ENCODE data around the gene FOXK1. TPM values are rescaled to one million over a fixed set of nuclear protein-coding genes. Genes with fewer than 3 reads are reported as not detected.
A peak's percentile ranks its signal among the peaks of the same experiment; 100 is the strongest.

FOXK1 gene
- total RNA-seq, 2 donors from 2014 or later = 19.4 to 24.8 TPM

DNA sequence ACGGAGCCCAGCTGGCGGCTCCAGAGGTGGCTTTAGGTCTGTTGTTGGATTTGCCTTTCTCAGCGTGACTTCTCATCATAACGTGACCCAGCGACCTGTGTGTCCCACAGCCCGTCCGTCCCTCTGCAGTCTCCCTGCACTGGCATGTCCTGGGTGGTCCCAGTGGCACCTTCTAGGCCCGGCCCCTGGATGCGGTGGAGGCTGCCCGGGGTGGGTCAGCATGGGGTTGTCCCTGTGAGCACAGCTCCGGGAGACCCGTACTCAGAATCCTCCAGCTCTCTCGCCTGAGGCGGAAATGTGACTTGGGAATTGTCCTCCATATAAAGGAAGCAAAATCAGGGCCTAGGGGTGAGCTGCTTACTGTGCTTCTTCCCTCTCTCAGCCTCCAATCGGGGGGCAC is 67.7 kb downstream of the FOXK1 start:
- Histone ChIP-seq H3K9me3 (no peaks in the 10 kb centered on the region), H3K4me3 (no peak overlapping the region), H3K27ac (peak overlapping the region in 1 of 2 donors; percentile 39), H3K4me1 (peaks cover 0 to 46% of the 10 kb centered on the region in 2 donors), H3K27me3 (no peaks in the 10 kb centered on the region), H3K36me3 (peaks cover 6% of the 10 kb centered on the region)
- no peak for DNase-seq (ENCODE audit: low spot score)
- no peak for TF ChIP-seq CTCF (IDR thresholded peaks at IDR 0.05)

DNA sequence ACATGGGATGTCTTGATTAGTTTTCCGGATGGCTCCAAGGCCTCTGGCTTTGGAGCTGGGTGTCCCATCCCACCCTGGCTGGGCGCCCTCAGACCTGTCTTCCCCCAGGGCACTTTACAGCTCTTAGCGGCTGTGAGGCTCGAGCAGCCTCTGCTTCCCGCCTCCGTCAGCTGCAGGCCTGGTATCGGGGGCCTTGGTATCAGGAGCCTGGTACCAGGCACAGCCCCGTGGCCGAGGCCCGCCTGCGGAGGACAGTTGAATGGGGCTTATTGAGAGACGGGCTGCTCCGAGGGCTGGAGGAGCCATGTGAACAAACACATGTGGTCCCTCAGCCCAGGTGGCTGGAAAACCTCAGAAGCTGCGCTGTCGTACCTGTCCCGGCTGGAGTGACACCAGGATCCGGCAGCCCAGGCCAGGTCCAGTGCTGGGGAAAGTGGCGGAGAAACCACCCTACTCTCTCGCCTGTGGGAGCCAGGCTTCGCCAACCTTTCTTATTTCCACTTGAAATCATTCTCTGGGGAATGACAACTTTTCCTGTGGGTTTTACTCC is 69.4 kb downstream of the FOXK1 start:
- Histone ChIP-seq H3K4me1 (peaks cover 0 to 33% of the 10 kb centered on the region in 2 donors), H3K9me3 (no peaks in the 10 kb centered on the region), H3K36me3 (peaks cover 22% of the 10 kb centered on the region), H3K27ac (no peak overlapping the region), H3K27me3 (no peaks in the 10 kb centered on the region), H3K4me3 (no peak overlapping the region)
- TF ChIP-seq CTCF (IDR thresholded peaks at IDR 0.05) = no peak
- no peak for DNase-seq (ENCODE audit: low spot score)

GRCh38 chr7:4753598-4754432 is 71.7 kb downstream of the FOXK1 start:
- Histone ChIP-seq H3K4me3 (no peak overlapping the region), H3K9me3 (no peaks in the 10 kb centered on the region), H3K27ac (no peak overlapping the region), H3K36me3 (peaks cover 42% of the 10 kb centered on the region), H3K4me1 (peaks cover 0 to 9% of the 10 kb centered on the region in 2 donors), H3K27me3 (no peaks in the 10 kb centered on the region)
- TF ChIP-seq CTCF (IDR thresholded peaks at IDR 0.05) = peak; percentile 89 to 95
- peak; percentile 73 for DNase-seq (ENCODE audit: low spot score)

- H3K36me3 ChIP-seq = peaks cover 49% of the 10 kb centered on the region
- peaks cover 0 to 7% of the 10 kb centered on the region in 2 donors for H3K4me1 ChIP-seq
- H3K4me3 ChIP-seq = no peak overlapping the region
- H3K27me3 ChIP-seq = no peaks in the 10 kb centered on the region
- no peak for DNase-seq (ENCODE audit: low spot score)
- no peak overlapping the region for H3K27ac ChIP-seq
- no peaks in the 10 kb centered on the region for H3K9me3 ChIP-seq
- no peak for TF ChIP-seq CTCF (IDR thresholded peaks at IDR 0.05)
Measured at GRCh38 chr7:4754433-4755010, 72.4 kb downstream of the FOXK1 start.

DNA sequence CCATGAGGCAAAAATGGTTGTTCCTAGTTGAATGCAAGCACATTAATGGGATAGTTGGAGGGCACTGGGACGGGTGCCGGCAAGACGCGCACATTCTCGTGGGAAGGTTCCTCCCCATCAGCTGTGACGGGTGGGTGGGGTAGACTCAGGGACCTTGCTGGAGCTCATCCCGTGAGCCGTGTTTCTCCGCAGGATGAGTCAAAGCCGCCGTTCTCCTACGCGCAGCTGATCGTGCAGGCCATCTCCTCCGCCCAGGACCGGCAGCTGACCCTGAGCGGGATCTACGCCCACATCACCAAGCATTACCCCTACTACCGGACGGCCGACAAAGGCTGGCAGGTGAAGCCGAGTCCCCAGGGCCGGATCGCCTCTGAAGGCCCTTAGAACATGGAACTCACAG is 73.0 kb downstream of the FOXK1 start:
- Histone ChIP-seq H3K4me1 (peaks cover 0 to 7% of the 10 kb centered on the region in 2 donors), H3K27ac (no peak overlapping the region), H3K27me3 (no peaks in the 10 kb centered on the region), H3K36me3 (peaks cover 55% of the 10 kb centered on the region), H3K4me3 (no peak overlapping the region), H3K9me3 (no peaks in the 10 kb centered on the region)
- no peak for DNase-seq (ENCODE audit: low spot score)
- no peak for TF ChIP-seq CTCF (IDR thresholded peaks at IDR 0.05)

Data from right atrium auricular region (tissue), 2 donors.